Activated naive CD8-positive, alpha-beta T cell (primary cell): ENCODE results near the gene BPIFB4.

Experiments used
- H3K27ac Mint-ChIP-seq: one replicate; pipeline ENCODE4 v1.8.0; 2021; ENCODE audit warnings: mixed read lengths
- H3K27me3 Mint-ChIP-seq: one replicate; pipeline ENCODE4 v1.8.0; 2021; ENCODE audit warnings: mixed read lengths
- H3K36me3 Mint-ChIP-seq: one replicate; pipeline ENCODE4 v1.8.0; 2021; ENCODE audit warnings: mixed read lengths
- H3K4me1 Mint-ChIP-seq: one replicate; pipeline ENCODE4 v1.8.0; 2021; ENCODE audit warnings: low read depth, mixed read lengths
- H3K4me3 Mint-ChIP-seq: one replicate; pipeline ENCODE4 v1.8.0; 2021; ENCODE audit warnings: mild to moderate bottlenecking, mixed read lengths
- H3K9me3 Mint-ChIP-seq: one replicate; pipeline ENCODE4 v1.8.0; 2021; ENCODE audit warnings: low read depth, mixed read lengths

Gene BPIFB4

DNA sequence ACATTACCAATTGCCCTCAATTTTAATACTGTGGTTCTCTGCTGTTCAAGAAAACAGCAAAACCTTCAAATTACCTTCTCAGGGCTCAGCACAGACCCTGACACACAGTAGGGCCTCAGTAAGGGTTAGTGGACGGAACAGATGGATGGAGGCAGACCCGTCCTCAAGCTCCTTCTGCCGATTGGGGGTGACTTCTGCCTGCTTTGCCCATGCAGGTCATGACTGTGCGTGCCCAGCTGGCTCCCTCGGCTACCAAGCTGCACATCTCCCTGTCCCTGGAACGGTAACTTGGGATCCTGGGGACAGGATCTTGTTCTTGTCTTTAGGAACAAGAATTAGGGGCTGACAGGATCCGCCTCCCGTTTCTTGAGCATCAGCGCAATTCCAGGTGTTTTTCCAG lies 9.8 kb upstream of the BPIFB4 start:
- H3K27ac Mint-ChIP-seq, result no peak overlapping the region
- no peaks in the 10 kb centered on the region for H3K36me3 Mint-ChIP-seq
- no peaks in the 10 kb centered on the region for H3K27me3 Mint-ChIP-seq
- H3K4me3 Mint-ChIP-seq, result no peak overlapping the region
- H3K4me1 Mint-ChIP-seq, result peaks cover 3% of the 10 kb centered on the region
- H3K9me3 Mint-ChIP-seq, result no peaks in the 10 kb centered on the region

GRCh38 chr20:33070111-33071053 lies 9.1 kb upstream of the BPIFB4 start:
- no peak overlapping the region for H3K27ac Mint-ChIP-seq
- H3K9me3 Mint-ChIP-seq, result no peaks in the 10 kb centered on the region
- no peak overlapping the region for H3K4me3 Mint-ChIP-seq
- H3K4me1 Mint-ChIP-seq, result peaks cover 3% of the 10 kb centered on the region
- no peaks in the 10 kb centered on the region for H3K36me3 Mint-ChIP-seq
- no peaks in the 10 kb centered on the region for H3K27me3 Mint-ChIP-seq

- H3K27ac Mint-ChIP-seq, result no peak overlapping the region
- no peaks in the 10 kb centered on the region for H3K27me3 Mint-ChIP-seq
- no peaks in the 10 kb centered on the region for H3K36me3 Mint-ChIP-seq
- no peak overlapping the region for H3K4me3 Mint-ChIP-seq
- no peaks in the 10 kb centered on the region for H3K9me3 Mint-ChIP-seq
- H3K4me1 Mint-ChIP-seq, result peaks cover 3% of the 10 kb centered on the region
Measured at GRCh38 chr20:33071198-33071597, 8.2 kb upstream of the BPIFB4 start.

DNA sequence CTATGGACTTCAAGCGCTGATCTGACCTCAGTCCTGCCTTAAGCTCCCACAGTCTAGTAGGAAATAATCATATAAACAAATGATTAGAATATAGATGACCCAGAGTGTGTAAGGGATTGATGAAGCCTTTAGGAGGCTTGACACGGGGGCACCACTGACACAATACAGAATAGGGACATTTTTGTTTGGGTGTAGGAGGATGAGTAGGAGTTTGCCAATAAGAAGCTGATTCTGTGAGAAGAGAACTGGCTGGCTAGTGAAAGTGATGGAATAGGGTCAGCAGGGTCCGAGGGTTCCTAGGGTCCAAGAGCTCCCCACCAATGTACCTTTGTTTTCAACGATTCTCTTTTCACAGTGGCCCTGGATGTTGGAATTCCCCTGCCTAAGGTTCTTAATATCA lies 7.1 kb upstream of the BPIFB4 start:
- H3K27me3 Mint-ChIP-seq, result no peaks in the 10 kb centered on the region
- no peaks in the 10 kb centered on the region for H3K36me3 Mint-ChIP-seq
- H3K4me1 Mint-ChIP-seq, result peaks cover 3% of the 10 kb centered on the region
- no peaks in the 10 kb centered on the region for H3K9me3 Mint-ChIP-seq
- H3K4me3 Mint-ChIP-seq, result no peak overlapping the region
- no peak overlapping the region for H3K27ac Mint-ChIP-seq

DNA sequence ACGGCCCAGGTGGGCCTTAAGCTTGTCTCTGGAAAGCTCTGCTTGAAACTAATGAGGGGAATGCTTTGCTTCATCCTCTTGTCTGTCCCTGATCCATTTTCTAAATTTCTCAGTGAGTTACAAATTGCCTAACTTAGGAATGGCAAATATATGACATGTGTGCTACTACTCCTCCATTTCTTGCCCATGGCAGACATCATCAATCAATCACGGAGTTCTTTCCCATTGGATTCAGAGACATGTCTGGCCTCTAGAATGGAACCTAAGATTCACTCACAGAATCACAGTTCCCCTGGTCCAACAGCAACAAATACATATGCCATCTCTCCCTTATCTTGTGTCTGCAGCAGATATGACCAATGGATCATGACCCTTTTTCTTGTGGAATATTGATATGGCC lies 6.6 kb upstream of the BPIFB4 start:
- Mint-ChIP-seq H3K27ac (no peak overlapping the region), H3K27me3 (no peaks in the 10 kb centered on the region), H3K4me3 (no peak overlapping the region), H3K36me3 (no peaks in the 10 kb centered on the region), H3K9me3 (no peaks in the 10 kb centered on the region), H3K4me1 (peaks cover 3% of the 10 kb centered on the region)

- Mint-ChIP-seq H3K27me3 (no peaks in the 10 kb centered on the region), H3K36me3 (no peaks in the 10 kb centered on the region), H3K4me3 (no peak overlapping the region), H3K4me1 (no peaks in the 10 kb centered on the region), H3K27ac (no peak overlapping the region), H3K9me3 (no peaks in the 10 kb centered on the region)
Measured at GRCh38 chr20:33074675-33075074, 4.8 kb upstream of the BPIFB4 start.

DNA sequence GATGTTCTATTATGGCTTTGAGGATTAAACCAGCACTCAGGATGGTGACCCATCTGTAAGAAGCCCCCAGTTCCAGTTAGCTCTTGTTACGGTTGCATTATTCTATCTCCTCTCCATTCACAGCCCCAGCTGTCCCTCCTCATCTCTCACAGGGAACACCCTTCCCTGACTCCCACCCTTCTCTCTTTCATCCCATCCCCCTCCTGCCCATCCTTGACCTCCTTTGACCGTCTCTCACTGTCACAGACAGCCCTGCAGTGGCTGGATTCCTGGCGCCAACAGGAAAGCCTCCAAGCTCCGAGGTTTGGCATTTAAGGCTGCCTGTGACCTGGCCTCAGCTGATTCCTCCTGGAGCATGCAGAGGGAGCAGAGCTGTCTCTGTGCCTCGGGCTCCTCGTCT lies 4.2 kb upstream of the BPIFB4 start:
- no peaks in the 10 kb centered on the region for H3K9me3 Mint-ChIP-seq
- no peaks in the 10 kb centered on the region for H3K27me3 Mint-ChIP-seq
- no peak overlapping the region for H3K4me3 Mint-ChIP-seq
- no peaks in the 10 kb centered on the region for H3K36me3 Mint-ChIP-seq
- H3K4me1 Mint-ChIP-seq, result no peaks in the 10 kb centered on the region
- no peak overlapping the region for H3K27ac Mint-ChIP-seq

- H3K4me1 Mint-ChIP-seq, result no peaks in the 10 kb centered on the region
- H3K27ac Mint-ChIP-seq, result no peak overlapping the region
- no peak overlapping the region for H3K4me3 Mint-ChIP-seq
Measured at GRCh38 chr20:33076662-33077372, 2.6 kb upstream of the BPIFB4 start.

GRCh38 chr20:33081411-33082154 lies 2.1 kb downstream of the BPIFB4 start:
- Mint-ChIP-seq H3K4me1 (no peaks in the 10 kb centered on the region), H3K4me3 (no peak overlapping the region), H3K9me3 (no peaks in the 10 kb centered on the region), H3K36me3 (no peaks in the 10 kb centered on the region), H3K27ac (no peak overlapping the region), H3K27me3 (no peaks in the 10 kb centered on the region)

More at GRCh38 chr20:33076662-33077372, 2.6 kb upstream of the BPIFB4 start:
- Mint-ChIP-seq H3K27me3 (no peaks in the 10 kb centered on the region), H3K9me3 (no peaks in the 10 kb centered on the region), H3K36me3 (no peaks in the 10 kb centered on the region)

GRCh38 chr20:33082546-33082945 lies 3.1 kb downstream of the BPIFB4 start:
- H3K9me3 Mint-ChIP-seq, result no peaks in the 10 kb centered on the region
- no peaks in the 10 kb centered on the region for H3K36me3 Mint-ChIP-seq
- no peak overlapping the region for H3K4me3 Mint-ChIP-seq
- no peaks in the 10 kb centered on the region for H3K4me1 Mint-ChIP-seq
- H3K27me3 Mint-ChIP-seq, result no peaks in the 10 kb centered on the region
- H3K27ac Mint-ChIP-seq, result no peak overlapping the region

GRCh38 chr20:33083544-33084340 lies 4.3 kb downstream of the BPIFB4 start:
- H3K36me3 Mint-ChIP-seq, result no peaks in the 10 kb centered on the region
- no peaks in the 10 kb centered on the region for H3K9me3 Mint-ChIP-seq

GRCh38 chr20:33084722-33085121 lies 5.3 kb downstream of the BPIFB4 start:
- no peak overlapping the region for H3K4me3 Mint-ChIP-seq
- H3K27me3 Mint-ChIP-seq, result no peaks in the 10 kb centered on the region
- no peak overlapping the region for H3K27ac Mint-ChIP-seq
- no peaks in the 10 kb centered on the region for H3K4me1 Mint-ChIP-seq
- H3K36me3 Mint-ChIP-seq, result no peaks in the 10 kb centered on the region
- H3K9me3 Mint-ChIP-seq, result no peaks in the 10 kb centered on the region

More at GRCh38 chr20:33083544-33084340, 4.3 kb downstream of the BPIFB4 start:
- no peaks in the 10 kb centered on the region for H3K4me1 Mint-ChIP-seq
- H3K27me3 Mint-ChIP-seq, result no peaks in the 10 kb centered on the region
- H3K27ac Mint-ChIP-seq, result no peak overlapping the region
- H3K4me3 Mint-ChIP-seq, result no peak overlapping the region

- Mint-ChIP-seq H3K27ac (no peak overlapping the region), H3K36me3 (no peaks in the 10 kb centered on the region), H3K4me3 (no peak overlapping the region), H3K27me3 (no peaks in the 10 kb centered on the region), H3K4me1 (no peaks in the 10 kb centered on the region), H3K9me3 (no peaks in the 10 kb centered on the region)
Measured at GRCh38 chr20:33086052-33086722, 6.7 kb downstream of the BPIFB4 start.

DNA sequence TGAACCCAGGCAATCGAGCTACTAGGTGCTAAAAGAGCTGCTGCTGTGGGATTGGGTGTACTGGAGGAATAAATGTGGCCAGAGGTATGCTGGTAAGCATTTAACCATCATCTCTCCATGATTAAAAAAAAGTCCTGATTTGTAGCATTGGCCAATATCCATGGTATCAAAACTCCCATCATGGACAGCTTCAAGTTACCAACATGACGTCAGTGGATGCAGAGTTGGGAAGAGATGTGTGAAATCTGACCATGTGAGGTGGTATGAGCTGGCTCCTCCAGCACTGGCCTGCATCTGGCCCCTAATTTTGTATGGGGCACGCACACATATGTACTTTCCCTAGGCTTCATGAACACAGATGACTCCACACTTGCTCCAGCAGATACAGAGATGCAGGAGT lies 11.7 kb downstream of the BPIFB4 start:
- no peaks in the 10 kb centered on the region for H3K9me3 Mint-ChIP-seq
- no peak overlapping the region for H3K27ac Mint-ChIP-seq
- H3K27me3 Mint-ChIP-seq, result no peaks in the 10 kb centered on the region
- H3K4me1 Mint-ChIP-seq, result peaks cover 3% of the 10 kb centered on the region
- H3K36me3 Mint-ChIP-seq, result no peaks in the 10 kb centered on the region
- no peak overlapping the region for H3K4me3 Mint-ChIP-seq
